Esophagus muscularis mucosa (tissue), 4 donors: ENCODE data around the gene CNDP1. TPM values are rescaled to one million over a fixed set of nuclear protein-coding genes. Genes with fewer than 3 reads are reported as not detected.

ENCODE experiments used
- DNase-seq: peaks from one replicate; pipeline ENCODE4 v3.0.0-alpha.2; 2017; ENCODE audit errors: extremely low spot score
- H3K27ac ChIP-seq, 4 donors: fragments of 200-600 bp; sonication (generic); replicated peaks in 1 of 4; 1 replicate in 3 of 4; 2 replicates in 1 of 4; pipeline ENCODE4 v1.5.1; 2016 to 2019; ENCODE audit warnings: mild to moderate bottlenecking in 1 of 4
- H3K27me3 ChIP-seq, 4 donors: fragments of 200-600 bp; sonication (generic); one replicate each; pipeline versions ENCODE4 v1.5.1 to v1.6.0; 2016 to 2019
- H3K36me3 ChIP-seq, 4 donors: fragments of 200-600 bp; sonication (generic); one replicate each; pipeline ENCODE4 v1.5.1; 2016 to 2019
- H3K4me1 ChIP-seq, 4 donors: fragments of 200-600 bp; sonication (generic); one replicate each; pipeline ENCODE4 v1.5.1; 2016 to 2019
- H3K4me3 ChIP-seq, 4 donors: fragments of 200-600 bp; sonication (generic); 1 replicate in 2 of 4; 2 replicates in 2 of 4; pipeline ENCODE4 v1.5.1; 2016 to 2019; ENCODE audit warnings: mild to moderate bottlenecking in 4 of 4, moderate library complexity in 1 of 4
- H3K9me3 ChIP-seq, 4 donors: fragments of 200-600 bp; sonication (generic); 1 replicate in 3 of 4; 2 replicates in 1 of 4; pipeline ENCODE4 v1.5.1; 2016 to 2019
- EP300 ChIP-seq: sonication (generic); formaldehyde crosslinking; IDR thresholded peaks from one replicate; pipeline ENCODE4 v1.6.1; 2017; ENCODE audit warnings: antibody characterized with exemption
- POLR2A ChIP-seq: fragments of 450-650 bp; IDR thresholded peaks from one replicate; pipeline ENCODE4 v1.6.1; 2017; ENCODE audit warnings: antibody characterized with exemption, moderate library complexity, mild to moderate bottlenecking, low read depth
- POLR2AphosphoS5 ChIP-seq, 2 donors: sonication (generic); formaldehyde crosslinking; IDR thresholded peaks; one replicate each; pipeline ENCODE4 v1.6.1; 2017; ENCODE audit warnings: antibody characterized with exemption in 2 of 2
- WGBS: methylation state at CpG from one replicate; pipeline ENCODE4 v1.1.5; 2018; 5-methylcytosine and 5-hydroxymethylcytosine counted together
- intact Hi-C: fragments of 100-400 bp; cut with DNase I; formaldehyde crosslinking; loops from one replicate; pipeline ENCODE4 v1.15.1; 2023
- total RNA-seq, 4 donors: library from RNA; depleted of rRNA; stranded (reverse); fragments of >200 nt; gene quantifications; one replicate each; pipeline versions ENCODE4 v1.1.0 to v1.2.1, GENCODE V29; 2016
- TF ChIP-seq, protein P1 (sequence below), 3 experiments: fragments of 200-600 bp in 2 of 3; fragments of 450-650 bp in 1 of 3; sonication (generic) in 2 of 3; IDR thresholded peaks; one replicate each; pipeline ENCODE4 v1.5.1; 2017 to 2019; ENCODE audit warnings: antibody characterized with exemption in 3 of 3, mild to moderate bottlenecking in 2 of 3, moderate library complexity in 1 of 3

Gene CNDP1, protein sequence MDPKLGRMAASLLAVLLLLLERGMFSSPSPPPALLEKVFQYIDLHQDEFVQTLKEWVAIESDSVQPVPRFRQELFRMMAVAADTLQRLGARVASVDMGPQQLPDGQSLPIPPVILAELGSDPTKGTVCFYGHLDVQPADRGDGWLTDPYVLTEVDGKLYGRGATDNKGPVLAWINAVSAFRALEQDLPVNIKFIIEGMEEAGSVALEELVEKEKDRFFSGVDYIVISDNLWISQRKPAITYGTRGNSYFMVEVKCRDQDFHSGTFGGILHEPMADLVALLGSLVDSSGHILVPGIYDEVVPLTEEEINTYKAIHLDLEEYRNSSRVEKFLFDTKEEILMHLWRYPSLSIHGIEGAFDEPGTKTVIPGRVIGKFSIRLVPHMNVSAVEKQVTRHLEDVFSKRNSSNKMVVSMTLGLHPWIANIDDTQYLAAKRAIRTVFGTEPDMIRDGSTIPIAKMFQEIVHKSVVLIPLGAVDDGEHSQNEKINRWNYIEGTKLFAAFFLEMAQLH
- not detected for total RNA-seq

DNA sequence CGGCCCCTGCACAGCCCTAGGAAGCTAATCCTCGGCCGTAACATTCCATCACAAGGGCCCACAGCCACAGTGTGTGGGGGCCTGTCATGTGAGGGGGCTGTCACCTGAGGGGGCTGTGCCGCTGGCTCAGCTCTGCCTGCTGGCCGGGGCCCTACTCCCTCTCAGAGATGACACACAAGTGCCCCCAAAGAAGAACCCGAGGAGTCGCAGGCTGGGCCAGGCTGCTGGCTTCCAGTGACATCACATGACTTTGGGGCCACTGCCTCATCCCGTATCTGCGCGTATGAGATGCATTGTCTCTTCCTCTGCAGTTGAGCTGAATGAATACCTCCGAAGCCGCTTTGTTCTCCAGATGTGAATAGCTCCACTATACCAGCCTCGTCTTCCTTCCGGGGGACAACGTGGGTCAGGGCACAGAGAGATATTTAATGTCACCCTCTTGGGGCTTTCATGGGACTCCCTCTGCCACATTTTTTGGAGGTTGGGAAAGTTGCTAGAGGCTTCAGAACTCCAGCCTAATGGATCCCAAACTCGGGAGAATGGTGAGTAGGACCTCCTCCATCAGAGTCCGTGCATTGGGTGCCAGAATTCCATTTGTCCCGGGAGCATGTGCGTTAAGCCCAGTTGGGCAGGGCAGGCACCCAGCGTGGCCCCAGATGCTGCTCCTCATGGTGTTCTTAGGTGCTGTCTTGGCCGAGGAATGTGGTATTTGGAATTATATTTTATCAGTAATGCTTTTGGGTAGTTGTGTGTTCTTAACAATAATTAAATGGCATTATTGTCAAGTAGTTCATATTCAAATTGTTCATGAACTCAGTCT, at the start of gene CNDP1:
CNDP1 (plus strand) TSS at position 351 of the 820 bp plus-strand sequence; CDS start at position 519, 168 bp downstream.
- Histone ChIP-seq H3K4me1 (no peaks in the 10 kb centered on the region), H3K4me3 (no peak within 1 kb of the TSS), H3K27me3 (peaks cover 0 to 1% (median 0%) of the 10 kb centered on the region in 4 donors), H3K36me3 (no peaks in the 10 kb centered on the region), H3K27ac (no peak within 1 kb of the TSS), H3K9me3 (no peaks in the 10 kb centered on the region)
- DNase-seq = no peak
- intact Hi-C loops = no loop called here
- no peak for TF ChIP-seq POLR2A
- TF ChIP-seq POLR2AphosphoS5 (IDR thresholded peaks at IDR 0.05) = no peak
- TF ChIP-seq, protein P1, sequence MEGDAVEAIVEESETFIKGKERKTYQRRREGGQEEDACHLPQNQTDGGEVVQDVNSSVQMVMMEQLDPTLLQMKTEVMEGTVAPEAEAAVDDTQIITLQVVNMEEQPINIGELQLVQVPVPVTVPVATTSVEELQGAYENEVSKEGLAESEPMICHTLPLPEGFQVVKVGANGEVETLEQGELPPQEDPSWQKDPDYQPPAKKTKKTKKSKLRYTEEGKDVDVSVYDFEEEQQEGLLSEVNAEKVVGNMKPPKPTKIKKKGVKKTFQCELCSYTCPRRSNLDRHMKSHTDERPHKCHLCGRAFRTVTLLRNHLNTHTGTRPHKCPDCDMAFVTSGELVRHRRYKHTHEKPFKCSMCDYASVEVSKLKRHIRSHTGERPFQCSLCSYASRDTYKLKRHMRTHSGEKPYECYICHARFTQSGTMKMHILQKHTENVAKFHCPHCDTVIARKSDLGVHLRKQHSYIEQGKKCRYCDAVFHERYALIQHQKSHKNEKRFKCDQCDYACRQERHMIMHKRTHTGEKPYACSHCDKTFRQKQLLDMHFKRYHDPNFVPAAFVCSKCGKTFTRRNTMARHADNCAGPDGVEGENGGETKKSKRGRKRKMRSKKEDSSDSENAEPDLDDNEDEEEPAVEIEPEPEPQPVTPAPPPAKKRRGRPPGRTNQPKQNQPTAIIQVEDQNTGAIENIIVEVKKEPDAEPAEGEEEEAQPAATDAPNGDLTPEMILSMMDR (IDR thresholded peaks at IDR 0.05) = no peak
- TF ChIP-seq EP300 = no peak
- WGBS = 93% methylated on average over 10 of the region's 21 CpGs

DNA sequence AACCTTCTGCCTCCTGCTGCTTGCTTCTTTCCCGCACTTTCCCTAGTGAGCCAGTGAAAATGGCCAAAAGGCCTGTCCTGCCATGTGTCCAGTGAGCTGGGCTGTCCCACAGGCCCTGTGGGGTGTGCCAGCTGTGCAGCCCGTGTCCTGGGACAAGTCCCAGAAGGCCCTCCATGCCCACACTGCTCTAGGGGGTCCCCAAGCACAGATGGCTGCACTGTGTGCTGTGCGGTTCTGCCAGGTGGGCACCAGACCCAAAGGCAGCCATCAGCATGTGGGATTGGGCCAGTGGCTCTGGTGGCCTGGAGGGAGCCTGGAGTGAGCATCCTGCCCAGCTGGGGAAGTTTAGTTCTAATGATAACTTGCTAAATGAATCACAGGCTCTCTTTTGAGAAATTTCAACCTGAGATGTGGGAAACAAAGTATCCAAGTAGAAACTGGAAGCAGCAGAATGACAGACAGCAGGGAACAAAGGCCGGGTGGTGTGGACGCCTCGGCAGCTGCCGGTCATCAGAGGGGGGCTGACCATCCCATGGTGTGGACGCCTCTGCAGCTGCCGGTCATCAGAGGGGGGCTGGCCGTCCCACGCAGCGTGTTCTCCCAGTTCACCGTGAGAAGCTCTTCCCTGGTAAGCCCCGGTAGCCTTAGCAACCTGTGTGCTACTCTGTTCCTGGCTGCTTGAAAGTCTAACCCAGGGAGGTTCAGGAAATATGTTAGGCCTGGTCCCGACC, 48.0 kb upstream of the CNDP1 start:
- 69% methylated on average over 15 of the region's 15 CpGs for WGBS
- no peak for DNase-seq
- Histone ChIP-seq H3K27me3 (peaks cover 0 to 6% (median 0%) of the 10 kb centered on the region in 4 donors), H3K27ac (peak overlapping the region in 2 of 4 donors; percentile 48 to 53), H3K36me3 (no peaks in the 10 kb centered on the region), H3K4me3 (no peak overlapping the region), H3K4me1 (peaks cover 8 to 24% (median 15%) of the 10 kb centered on the region in 4 donors), H3K9me3 (no peaks in the 10 kb centered on the region)
- TF ChIP-seq EP300 = no peak
- no peak for TF ChIP-seq POLR2A
- no peak for TF ChIP-seq POLR2AphosphoS5 (IDR thresholded peaks at IDR 0.05)
- TF ChIP-seq, protein P1 (IDR thresholded peaks at IDR 0.05) = no peak
- intact Hi-C loops = no loop called here

DNA sequence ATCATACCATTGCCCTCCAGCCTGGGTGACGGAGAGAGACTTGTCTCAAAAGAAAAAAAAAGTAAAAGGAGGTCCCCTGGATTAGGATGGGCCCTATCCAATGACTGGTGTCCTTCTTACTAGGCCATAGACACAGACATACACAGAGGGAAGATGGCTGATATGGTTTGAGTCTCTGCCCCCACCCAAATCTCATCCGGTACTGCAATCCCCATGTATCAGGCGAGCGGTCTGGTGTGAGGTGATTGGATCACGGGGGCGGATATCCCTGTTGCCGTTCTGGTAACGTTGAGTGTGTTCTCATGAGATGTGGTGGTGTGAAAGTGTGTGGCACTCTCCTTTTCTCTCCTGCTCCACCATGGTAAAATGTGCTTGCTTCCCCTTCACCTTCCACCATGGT, 45.9 kb upstream of the CNDP1 start:
- whole genome bisulfite sequencing = 91% methylated on average over 8 of the region's 8 CpGs

DNA sequence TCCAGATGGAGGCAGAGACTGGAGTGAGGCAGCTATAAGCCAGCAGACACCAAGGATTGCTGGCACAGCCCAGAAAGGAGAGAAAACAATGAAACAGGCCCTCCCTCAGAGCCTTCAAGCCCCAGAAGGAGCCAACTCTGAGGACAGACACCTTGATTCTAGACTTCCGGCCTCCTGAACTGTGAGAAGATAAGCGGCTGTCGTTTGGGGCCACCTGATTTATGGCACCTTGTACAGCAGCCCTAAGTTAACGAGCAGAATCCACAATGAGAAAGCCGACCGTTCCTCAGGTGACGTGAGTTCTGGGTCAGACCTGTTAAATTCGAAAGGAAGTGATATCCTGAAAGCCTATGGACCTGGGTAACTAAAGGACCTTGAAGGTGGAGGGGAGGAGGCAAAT, 45.4 kb upstream of the CNDP1 start:
- intact Hi-C loops = no loop called here
- 97% methylated on average over 8 of the region's 8 CpGs for WGBS

More for the DNA sequence above, 45.9 kb upstream of the CNDP1 start:
- intact Hi-C loops = no loop called here
- H3K4me3 ChIP-seq = no peak overlapping the region
- H3K4me1 ChIP-seq = peaks cover 8 to 24% (median 15%) of the 10 kb centered on the region in 4 donors
- H3K9me3 ChIP-seq = peaks cover 0 to 5% (median 0%) of the 10 kb centered on the region in 4 donors
- H3K27me3 ChIP-seq = peaks cover 0 to 6% (median 0%) of the 10 kb centered on the region in 4 donors
- H3K36me3 ChIP-seq = no peaks in the 10 kb centered on the region
- H3K27ac ChIP-seq = no peak overlapping the region
- DNase-seq = no peak
- TF ChIP-seq POLR2A (no peak), EP300 (no peak), POLR2AphosphoS5 (IDR thresholded peaks at IDR 0.05) (no peak)
- TF ChIP-seq, protein P1 (IDR thresholded peaks at IDR 0.05) = no peak

More for the DNA sequence above, 45.4 kb upstream of the CNDP1 start:
- Histone ChIP-seq H3K27me3 (peaks cover 0 to 6% (median 0%) of the 10 kb centered on the region in 4 donors), H3K36me3 (no peaks in the 10 kb centered on the region), H3K27ac (no peak overlapping the region), H3K4me1 (peaks cover 8 to 24% (median 15%) of the 10 kb centered on the region in 4 donors), H3K9me3 (peaks cover 0 to 5% (median 0%) of the 10 kb centered on the region in 4 donors), H3K4me3 (no peak overlapping the region)
- no peak for DNase-seq
- no peak for TF ChIP-seq POLR2A
- no peak for TF ChIP-seq EP300
- no peak for TF ChIP-seq POLR2AphosphoS5 (IDR thresholded peaks at IDR 0.05)
- TF ChIP-seq, protein P1 (IDR thresholded peaks at IDR 0.05) = no peak
